22Rv1 (cell line): ENCODE results near the gene TCF7L2.

Experiments
- H3K27ac ChIP-seq: fragments of 450-650 bp; 2 replicates; pipeline ENCODE4 v1.5.1; 2017
- ZFX ChIP-seq: fragments of 450-650 bp; IDR thresholded peaks from 2 replicates; pipeline ENCODE4 v1.6.1; 2017; ENCODE audit warnings: antibody characterized with exemption, borderline replicate concordance
- TF ChIP-seq, protein P1 (sequence below): fragments of 450-650 bp; IDR thresholded peaks from 2 replicates; pipeline ENCODE4 v1.5.1; 2017; ENCODE audit warnings: mild to moderate bottlenecking

The TCF7L2 gene

DNA sequence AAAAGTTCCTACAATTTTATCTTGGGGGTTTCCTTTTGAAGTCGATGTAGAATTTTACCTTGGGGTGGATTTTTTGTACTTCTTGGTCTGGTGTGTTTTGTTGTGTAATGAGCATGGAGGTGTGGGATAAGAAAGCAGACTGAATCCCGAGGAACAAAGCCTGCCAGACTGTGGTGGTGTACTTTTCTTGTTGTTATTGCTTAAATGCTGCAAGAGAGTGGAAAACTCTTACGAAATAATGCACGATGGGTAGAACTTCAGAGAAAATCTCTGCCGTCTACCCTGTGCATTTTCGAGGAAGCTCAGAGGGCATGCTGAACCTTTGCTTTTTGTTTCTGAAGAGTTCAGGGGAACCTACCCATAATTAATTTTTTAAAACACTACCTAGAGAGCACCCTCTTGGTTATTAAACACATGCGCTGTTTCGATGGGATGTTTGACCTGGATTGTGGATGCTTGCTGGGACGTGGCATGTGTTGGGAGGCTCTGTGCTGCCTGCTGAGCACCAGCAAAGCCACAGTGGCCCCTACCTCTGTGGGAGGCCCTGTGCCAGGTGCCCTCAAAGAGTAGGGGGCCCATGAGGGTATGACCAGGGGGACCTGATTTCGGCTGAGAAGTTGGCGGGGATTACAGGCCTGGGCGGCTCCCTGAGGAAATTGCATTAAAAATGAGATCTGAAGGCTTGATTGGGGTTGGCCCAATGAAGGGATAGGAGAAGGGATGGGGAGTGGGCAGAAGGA is 94.1 kb downstream of the TCF7L2 start:
- no peak for TF ChIP-seq ZFX
- TF ChIP-seq, protein P1, sequence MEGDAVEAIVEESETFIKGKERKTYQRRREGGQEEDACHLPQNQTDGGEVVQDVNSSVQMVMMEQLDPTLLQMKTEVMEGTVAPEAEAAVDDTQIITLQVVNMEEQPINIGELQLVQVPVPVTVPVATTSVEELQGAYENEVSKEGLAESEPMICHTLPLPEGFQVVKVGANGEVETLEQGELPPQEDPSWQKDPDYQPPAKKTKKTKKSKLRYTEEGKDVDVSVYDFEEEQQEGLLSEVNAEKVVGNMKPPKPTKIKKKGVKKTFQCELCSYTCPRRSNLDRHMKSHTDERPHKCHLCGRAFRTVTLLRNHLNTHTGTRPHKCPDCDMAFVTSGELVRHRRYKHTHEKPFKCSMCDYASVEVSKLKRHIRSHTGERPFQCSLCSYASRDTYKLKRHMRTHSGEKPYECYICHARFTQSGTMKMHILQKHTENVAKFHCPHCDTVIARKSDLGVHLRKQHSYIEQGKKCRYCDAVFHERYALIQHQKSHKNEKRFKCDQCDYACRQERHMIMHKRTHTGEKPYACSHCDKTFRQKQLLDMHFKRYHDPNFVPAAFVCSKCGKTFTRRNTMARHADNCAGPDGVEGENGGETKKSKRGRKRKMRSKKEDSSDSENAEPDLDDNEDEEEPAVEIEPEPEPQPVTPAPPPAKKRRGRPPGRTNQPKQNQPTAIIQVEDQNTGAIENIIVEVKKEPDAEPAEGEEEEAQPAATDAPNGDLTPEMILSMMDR, result no peak
- H3K27ac ChIP-seq, result no peak overlapping the region

DNA sequence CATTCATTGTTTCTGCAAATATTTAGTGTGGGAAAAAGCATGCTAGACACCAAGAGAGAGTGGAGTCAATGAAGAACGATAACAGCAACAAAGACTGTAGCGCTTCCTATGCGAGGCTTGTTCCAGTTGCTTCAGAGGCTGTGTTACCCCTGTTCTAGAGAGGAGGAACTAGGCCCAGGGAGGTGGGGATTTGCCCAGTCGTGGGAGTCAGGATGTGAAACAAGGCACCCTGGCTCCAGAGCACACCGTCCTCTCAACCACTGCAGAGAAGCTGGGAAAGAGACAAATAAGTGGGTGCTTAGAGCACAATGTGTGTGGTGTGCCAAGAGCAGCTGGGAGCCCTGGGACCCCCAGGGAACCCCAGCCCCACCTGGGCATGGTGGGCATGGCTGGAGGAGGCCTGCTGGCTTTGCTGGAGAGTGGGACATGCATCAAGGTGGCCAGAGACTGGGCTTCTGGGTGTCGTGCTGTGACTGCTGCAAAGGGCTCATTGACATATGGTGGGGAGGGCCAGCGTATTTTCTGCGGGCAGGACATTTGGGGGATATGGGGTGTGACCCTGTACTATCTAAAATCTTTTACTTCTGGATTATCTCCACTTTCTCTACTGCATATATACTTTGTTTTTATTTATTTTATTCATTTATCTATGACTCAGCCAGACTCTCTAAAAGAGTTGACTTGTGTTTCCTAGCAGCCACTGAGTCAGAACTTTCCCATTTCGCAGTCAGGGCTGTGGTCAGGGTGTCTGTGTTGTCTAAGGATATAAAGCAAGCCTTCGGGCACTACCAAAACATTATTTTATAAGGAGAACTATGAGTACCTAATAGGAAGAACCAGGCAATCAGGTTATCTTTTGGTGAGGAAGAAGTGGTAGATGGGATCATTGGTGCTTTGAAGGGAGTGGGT is 95.4 kb downstream of the TCF7L2 start:
- H3K27ac ChIP-seq, result no peak overlapping the region
- TF ChIP-seq ZFX, result no peak
- TF ChIP-seq, protein P1, result no peak

DNA sequence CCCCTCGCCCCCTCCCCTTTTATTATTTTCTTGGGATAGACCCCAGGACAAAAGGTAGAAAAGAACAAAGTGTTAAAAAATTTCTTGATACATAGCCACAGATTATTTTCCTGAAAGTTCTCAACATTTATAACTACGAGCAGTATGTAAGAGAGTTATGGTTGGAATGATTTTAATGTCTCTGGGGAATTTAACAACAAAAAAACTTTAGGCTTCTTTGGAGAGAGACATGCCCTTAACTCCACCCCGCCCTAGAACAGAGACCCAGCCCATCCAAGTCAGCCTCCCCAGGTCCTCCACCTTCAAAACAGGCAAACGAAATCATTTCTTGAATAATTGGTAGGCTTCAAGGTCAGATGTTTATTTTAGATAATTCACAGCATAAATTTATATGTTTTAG is 97.1 kb downstream of the TCF7L2 start:
- H3K27ac ChIP-seq, result no peak overlapping the region
- no peak for TF ChIP-seq ZFX
- TF ChIP-seq, protein P1, result no peak

DNA sequence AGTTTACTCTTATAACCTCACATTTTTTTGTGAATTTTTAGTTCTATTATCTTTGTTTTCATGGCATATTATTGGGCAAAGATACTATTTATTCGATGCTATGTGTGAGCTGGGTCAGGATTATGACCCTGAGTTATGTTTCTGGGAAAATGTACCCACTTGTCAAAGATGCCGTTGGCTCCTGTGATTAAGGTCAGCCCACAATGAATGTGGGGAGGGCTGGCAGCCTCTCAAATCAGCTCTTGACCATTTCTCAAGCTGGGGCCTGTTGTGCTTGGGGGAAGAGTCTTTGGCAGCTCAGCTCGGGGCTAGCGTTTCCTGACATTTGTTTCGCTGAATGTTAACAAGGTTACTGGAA is 97.5 kb downstream of the TCF7L2 start:
- no peak overlapping the region for H3K27ac ChIP-seq
- TF ChIP-seq ZFX, result no peak
- TF ChIP-seq, protein P1, result no peak

DNA sequence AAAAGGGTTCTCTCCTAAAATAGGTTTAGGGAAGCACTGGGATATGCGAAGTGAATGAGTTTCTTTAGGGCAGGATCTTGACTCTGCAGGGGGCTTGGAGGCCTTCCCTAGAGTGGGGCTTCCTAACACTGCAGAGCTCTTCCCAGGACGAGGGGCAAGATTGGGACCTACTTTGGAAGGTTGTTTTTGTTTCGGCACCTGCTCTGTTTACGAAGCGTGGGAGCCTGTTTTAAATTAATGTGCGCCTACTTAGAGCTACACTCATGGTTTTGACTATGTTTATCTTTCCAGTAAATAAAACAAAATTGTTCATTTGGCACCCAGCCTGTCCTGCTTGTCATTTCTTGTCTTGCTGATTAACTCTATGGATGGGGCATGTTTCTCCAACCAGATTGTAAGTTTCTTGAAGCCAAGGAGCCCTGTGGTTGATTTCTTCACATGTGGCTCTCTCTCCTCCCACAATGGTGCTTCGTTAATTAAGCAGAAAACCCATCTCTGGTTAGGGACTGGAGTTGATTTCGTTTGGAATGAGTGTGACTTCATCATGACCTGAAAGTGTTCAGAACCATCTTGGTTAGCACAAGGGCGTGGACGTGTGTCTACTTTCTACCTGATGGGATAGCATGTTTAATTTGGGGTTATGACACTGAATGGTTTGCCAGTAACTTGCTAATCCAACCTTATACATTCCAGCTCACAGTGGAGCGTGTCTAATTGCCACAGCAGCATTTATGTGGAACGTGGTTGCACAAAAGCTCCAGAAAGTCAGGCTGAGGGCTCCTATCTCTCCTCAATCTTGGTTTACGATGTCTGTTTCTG is 98.1 kb downstream of the TCF7L2 start:
- H3K27ac ChIP-seq, result no peak overlapping the region
- TF ChIP-seq, protein P1, result no peak
- TF ChIP-seq ZFX, result no peak

DNA sequence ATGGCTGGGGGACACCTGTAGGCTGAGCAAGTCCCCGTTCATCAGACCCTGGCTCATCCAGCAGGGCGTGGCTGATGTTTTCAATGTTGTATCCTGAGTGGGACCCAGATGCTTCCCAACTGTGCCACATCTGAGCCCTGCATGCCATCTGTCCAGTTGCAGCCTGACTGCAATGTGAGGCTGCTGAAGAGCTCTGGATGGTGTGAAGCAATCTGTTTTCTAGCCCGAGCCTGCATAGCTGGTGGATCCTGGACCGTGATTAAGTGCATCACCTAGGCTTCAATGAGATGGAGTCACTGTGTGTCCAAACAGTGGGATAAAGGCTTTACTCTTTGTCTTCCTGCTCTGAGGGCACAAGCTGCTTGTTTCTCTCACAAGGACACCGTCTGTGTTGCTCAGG is 99.8 kb downstream of the TCF7L2 start:
- H3K27ac ChIP-seq, result no peak overlapping the region
- TF ChIP-seq, protein P1, result no peak
- TF ChIP-seq ZFX, result no peak
